HG02885 (cell line): Measurements from ENCODE around the gene RAB40C.

Source experiments
- ATAC-seq: cut with Tn5 transposase; IDR thresholded peaks from one replicate; pipeline ENCODE4 v1.9.1; 2021; ENCODE audit warnings: mild to moderate bottlenecking; ENCODE audit not compliant: unreplicated experiment, poor library complexity

Gene RAB40C

DNA sequence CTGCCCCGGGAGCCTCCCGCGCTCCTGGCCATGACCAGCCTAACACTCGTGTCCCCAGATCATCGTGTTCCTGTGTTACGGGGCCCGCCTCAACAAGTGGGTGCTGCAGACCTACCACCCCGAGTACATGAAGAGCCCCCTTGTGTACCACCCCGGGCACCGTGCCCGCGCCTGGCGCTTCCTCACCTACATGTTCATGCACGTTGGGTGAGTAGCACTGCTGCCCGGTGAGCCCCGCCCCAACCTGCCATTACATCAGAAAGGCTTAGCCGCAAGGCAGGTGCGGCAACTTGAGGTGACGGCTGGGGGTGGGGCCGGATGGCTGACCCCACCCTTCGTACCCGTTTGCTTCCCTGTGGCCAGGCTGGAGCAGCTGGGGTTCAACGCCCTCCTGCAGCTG lies 87.0 kb downstream of the RAB40C start:
- ATAC-seq, result no peak

- ATAC-seq, result no peak
Observed at GRCh38 chr16:677316-678190, 87.7 kb downstream of the RAB40C start.

- no peak for ATAC-seq
Observed at GRCh38 chr16:678209-678857, 88.5 kb downstream of the RAB40C start.
